C4-2B (cell line): ENCODE measurements around the gene SURF6.

Experiments used
- CTCF ChIP-seq: fragments of 450-650 bp; conservative IDR thresholded peaks from 2 replicates; pipeline ENCODE4 v1.5.1; 2017; ENCODE audit warnings: mild to moderate bottlenecking
- ZFX ChIP-seq: fragments of 450-650 bp; IDR thresholded peaks from 2 replicates; pipeline ENCODE4 v1.6.1; 2017

- TF ChIP-seq CTCF (no peak; the same call in 1 of the 2 replicates), ZFX (no peak; the same call in 1 of the 2 replicates)
These were observed 20.6 kb upstream of the SURF6 start, which contains the start of the genes SURF1 and SURF2 for GRCh38 chr9:133356391-133357091.
